ENCODE data around the gene RNASE8. TPM values are rescaled to one million over a fixed set of nuclear protein-coding genes. Genes with fewer than 3 reads are reported as not detected.

The RNASE8 gene
- total and polyA plus RNA-seq, 9 donors, result not detected

DNA sequence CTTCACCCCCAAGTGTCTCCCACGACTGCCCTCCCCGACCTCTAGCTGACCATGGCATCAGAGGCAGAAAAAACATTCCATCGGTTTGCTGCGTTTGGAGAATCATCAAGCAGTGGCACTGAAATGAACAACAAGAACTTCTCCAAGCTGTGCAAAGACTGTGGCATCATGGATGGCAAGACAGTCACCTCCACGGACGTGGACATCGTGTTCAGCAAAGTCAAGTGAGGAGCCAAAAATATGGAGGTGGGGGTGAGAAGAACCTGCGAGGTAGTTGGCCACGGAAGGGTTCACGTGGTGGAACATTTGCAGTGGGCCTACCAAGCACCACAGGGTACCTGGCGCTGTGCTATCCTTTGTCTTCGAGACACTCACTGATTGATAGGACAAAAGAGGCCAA lies 27.1 kb upstream of the RNASE8 start:
- no peak overlapping the region for H3K4me3 ChIP-seq
- no peak for DNase-seq
- WGBS, 3 donors, result 84 to 91% (median 90%) methylated on average over 12 of the region's 12 CpGs
- no peak overlapping the region for H3K27ac ChIP-seq
- intact Hi-C loops (cut with DNase I), result no loop called here
- TF ChIP-seq, protein P1, sequence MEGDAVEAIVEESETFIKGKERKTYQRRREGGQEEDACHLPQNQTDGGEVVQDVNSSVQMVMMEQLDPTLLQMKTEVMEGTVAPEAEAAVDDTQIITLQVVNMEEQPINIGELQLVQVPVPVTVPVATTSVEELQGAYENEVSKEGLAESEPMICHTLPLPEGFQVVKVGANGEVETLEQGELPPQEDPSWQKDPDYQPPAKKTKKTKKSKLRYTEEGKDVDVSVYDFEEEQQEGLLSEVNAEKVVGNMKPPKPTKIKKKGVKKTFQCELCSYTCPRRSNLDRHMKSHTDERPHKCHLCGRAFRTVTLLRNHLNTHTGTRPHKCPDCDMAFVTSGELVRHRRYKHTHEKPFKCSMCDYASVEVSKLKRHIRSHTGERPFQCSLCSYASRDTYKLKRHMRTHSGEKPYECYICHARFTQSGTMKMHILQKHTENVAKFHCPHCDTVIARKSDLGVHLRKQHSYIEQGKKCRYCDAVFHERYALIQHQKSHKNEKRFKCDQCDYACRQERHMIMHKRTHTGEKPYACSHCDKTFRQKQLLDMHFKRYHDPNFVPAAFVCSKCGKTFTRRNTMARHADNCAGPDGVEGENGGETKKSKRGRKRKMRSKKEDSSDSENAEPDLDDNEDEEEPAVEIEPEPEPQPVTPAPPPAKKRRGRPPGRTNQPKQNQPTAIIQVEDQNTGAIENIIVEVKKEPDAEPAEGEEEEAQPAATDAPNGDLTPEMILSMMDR (IDR thresholded peaks at IDR 0.05), result no peak
- TF ChIP-seq EP300 (IDR thresholded peaks at IDR 0.05), result no peak
- TF ChIP-seq POLR2A (IDR thresholded peaks at IDR 0.05), result no peak
- H3K9me3 ChIP-seq, result no peaks in the 10 kb centered on the region
- no peaks in the 10 kb centered on the region for H3K36me3 ChIP-seq
- H3K27me3 ChIP-seq, result no peaks in the 10 kb centered on the region
- H3K4me1 ChIP-seq (ENCODE audit: insufficient read depth), result peaks cover 26% of the 10 kb centered on the region

DNA sequence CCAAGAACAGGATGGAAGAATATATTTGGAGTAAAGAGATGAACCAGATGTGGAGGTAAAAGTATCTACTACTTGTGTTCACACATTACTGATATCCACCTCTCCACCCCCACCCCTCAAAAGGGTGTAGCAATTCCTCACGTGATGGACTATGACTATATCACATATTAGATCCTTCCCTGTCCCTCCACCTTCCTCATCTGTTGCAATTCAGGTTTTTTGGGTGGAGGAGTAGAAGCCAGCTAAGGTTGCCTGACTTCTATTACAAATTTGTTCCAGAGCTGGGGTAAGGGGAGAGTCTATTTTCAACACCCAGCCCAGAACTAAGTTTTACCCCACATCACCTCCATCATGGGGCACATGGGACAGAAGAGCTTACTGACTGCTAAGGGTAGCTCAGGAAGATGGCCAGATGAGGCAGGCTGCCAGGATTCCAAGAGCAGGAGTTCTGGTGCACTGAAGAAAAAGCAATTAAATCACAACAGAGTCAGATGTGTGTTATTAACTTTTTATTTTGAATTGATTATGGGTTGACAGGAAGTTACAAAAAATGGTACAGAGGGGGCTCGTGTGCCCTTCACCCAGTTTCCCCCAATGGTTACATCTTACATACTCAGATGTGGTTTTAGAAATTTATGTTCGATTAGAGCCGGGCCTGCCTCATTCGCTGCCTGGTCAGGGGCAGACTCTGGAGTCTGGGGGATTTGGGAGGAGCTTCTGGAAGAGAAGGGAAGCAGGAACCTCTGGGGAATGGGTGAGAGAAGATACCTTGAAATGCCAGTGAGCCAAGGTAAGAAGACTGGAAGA lies 25.1 kb upstream of the RNASE8 start:
- intact Hi-C loops (cut with DNase I), result no loop called here
- no peaks in the 10 kb centered on the region for H3K36me3 ChIP-seq
- peaks cover 19% of the 10 kb centered on the region for H3K4me1 ChIP-seq (ENCODE audit: insufficient read depth)
- no peak overlapping the region for H3K27ac ChIP-seq
- no peak overlapping the region for H3K4me3 ChIP-seq
- no peaks in the 10 kb centered on the region for H3K27me3 ChIP-seq
- no peak for DNase-seq
- no peak for TF ChIP-seq POLR2A (IDR thresholded peaks at IDR 0.05)
- no peak for TF ChIP-seq EP300 (IDR thresholded peaks at IDR 0.05)
- TF ChIP-seq, protein P1 (IDR thresholded peaks at IDR 0.05), result no peak
- no peaks in the 10 kb centered on the region for H3K9me3 ChIP-seq
- 73 to 84% (median 77%) methylated on average over 5 of the region's 5 CpGs for WGBS, 3 donors

DNA sequence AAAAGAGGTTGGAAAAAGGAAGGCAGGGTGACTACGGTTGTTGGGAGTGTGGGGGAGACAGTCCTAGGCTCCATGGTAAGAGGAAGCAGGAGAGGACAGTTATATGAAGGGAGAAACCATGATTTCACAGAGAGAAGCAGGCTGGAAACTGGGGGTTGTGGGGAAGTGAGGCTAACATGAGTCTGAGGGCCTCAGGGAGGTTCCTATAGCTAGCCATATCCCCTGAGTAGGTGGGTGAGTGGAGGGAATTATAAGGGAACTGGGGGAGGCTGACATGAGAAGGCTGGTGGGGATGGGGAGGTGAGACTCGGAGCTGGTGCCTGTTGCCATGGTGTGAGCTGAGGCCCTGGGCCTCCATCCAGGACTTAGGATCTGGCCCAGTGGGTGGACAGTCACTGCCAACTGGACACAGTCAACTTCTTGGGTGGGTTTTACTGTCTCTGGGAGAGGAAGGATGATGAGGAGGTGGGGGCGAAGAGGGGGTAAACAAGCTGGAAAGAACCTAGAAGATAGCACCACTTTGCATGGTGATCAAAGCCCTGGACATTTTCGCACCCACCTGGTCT lies 24.4 kb upstream of the RNASE8 start:
- H3K4me3 ChIP-seq, result no peak overlapping the region
- intact Hi-C loops (cut with DNase I), result no loop called here
- H3K27me3 ChIP-seq, result no peaks in the 10 kb centered on the region
- no peak overlapping the region for H3K27ac ChIP-seq
- TF ChIP-seq EP300 (IDR thresholded peaks at IDR 0.05), result no peak
- TF ChIP-seq, protein P1 (IDR thresholded peaks at IDR 0.05), result no peak
- TF ChIP-seq POLR2A (IDR thresholded peaks at IDR 0.05), result no peak
- peaks cover 23% of the 10 kb centered on the region for H3K4me1 ChIP-seq (ENCODE audit: insufficient read depth)
- H3K36me3 ChIP-seq, result no peaks in the 10 kb centered on the region
- 82 to 94% (median 89%) methylated on average over 4 of the region's 4 CpGs for WGBS, 3 donors
- DNase-seq, result no peak
- no peaks in the 10 kb centered on the region for H3K9me3 ChIP-seq

DNA sequence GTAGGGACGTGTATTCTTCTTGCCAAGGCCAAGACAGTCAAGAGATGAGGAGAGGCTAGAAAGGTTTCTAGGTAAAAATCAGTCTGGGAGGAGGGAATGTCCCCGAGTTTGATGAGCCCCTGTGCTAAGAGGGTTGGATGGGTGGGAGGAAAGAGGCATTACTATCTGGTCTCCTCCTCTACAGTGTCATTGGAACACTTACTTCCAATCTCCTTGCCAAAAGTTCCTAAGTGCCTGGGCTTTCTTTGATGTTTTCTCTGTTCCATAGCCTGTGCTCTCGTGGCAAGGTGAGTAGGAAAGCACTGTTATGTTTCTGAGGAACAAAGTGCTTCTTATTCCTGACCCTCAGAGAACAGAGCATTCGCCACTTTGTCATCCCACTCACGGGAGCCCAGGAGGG lies 22.9 kb upstream of the RNASE8 start, which contains the start of gene RNASE13:
Gene RNASE13, minus strand, starts transcription at position 101 of the 400 bp plus-strand sequence. CDS start 519 bp downstream, outside the sequence.
- WGBS, 3 donors, result 32 to 39% (median 37%) methylated on average over 5 of the region's 5 CpGs

More for the DNA sequence above, 22.9 kb upstream of the RNASE8 start, which contains the start of gene RNASE13:
- Histone ChIP-seq H3K27me3 (no peaks in the 10 kb centered on the region), H3K4me1 (ENCODE audit: insufficient read depth) (peaks cover 25% of the 10 kb centered on the region), H3K9me3 (no peaks in the 10 kb centered on the region), H3K27ac (peak within 1 kb of the TSS in 1 of 2 donors; percentile 44), H3K4me3 (no peak within 1 kb of the TSS), H3K36me3 (no peaks in the 10 kb centered on the region)
- TF ChIP-seq EP300 (IDR thresholded peaks at IDR 0.05), result no peak
- TF ChIP-seq POLR2A (IDR thresholded peaks at IDR 0.05), result no peak
- TF ChIP-seq, protein P1 (IDR thresholded peaks at IDR 0.05), result no peak
- intact Hi-C loops (cut with DNase I), result no loop called here
- DNase-seq, result no peak
